ENCODE data around the gene ANKRD39. TPM values are rescaled to one million over a fixed set of nuclear protein-coding genes. Genes with fewer than 3 reads are reported as not detected.

The ANKRD39 gene
- total and polyA plus RNA-seq, 9 of the 15 experiments (the other 6 are each of a cell fraction or from before 2014, with no cell fraction given): 8.2 to 33.1 (median 23.8) TPM

GRCh38 chr2:96864343-96865091 lies 6.7 kb upstream of the ANKRD39 start:
- H3K36me3 ChIP-seq (ENCODE audit: control insufficient read depth, insufficient read depth, low read length): peaks cover 82% of the 10 kb centered on the region

More at GRCh38 chr2:96864343-96865091, 6.7 kb upstream of the ANKRD39 start:
- H3K27ac ChIP-seq (ENCODE audit: extremely low read depth, low read depth, low read length): no peak overlapping the region
- no peak for ATAC-seq
- WGBS (ENCODE audit: insufficient coverage, low coverage, missing lambda C conversion rate): 97% methylated on average over 25 of the region's 25 CpGs
- H3K4me3 ChIP-seq: no peak overlapping the region
- ChIA-PET POLR2A (interaction anchor here (0.5 to 1.7 kb wide), 3 partner anchors 9 to 155 kb away, joined by 3 to 8 read pairs (median 3); no protein-coding TSS in a partner anchor), CTCF (ENCODE audit: low intra/inter-chr PET ratio) (no interaction called here)
- H3K27me3 ChIP-seq (ENCODE audit: control insufficient read depth in 2 of 2, insufficient read depth in 2 of 2, low read length in 2 of 2): no peaks in the 10 kb centered on the region
- intact Hi-C loops (cut with micrococcal nuclease): no loop called here
- H2AFZ ChIP-seq (ENCODE audit: low read depth, low read length): no peak overlapping the region
- peaks cover 17 to 77% of the 10 kb centered on the region in 2 experiments for H3K4me1 ChIP-seq (replicated peaks in 1 of 2; ENCODE audit: control insufficient read depth in 2 of 2, insufficient read depth in 2 of 2, low read length in 2 of 2)
- H3K9ac ChIP-seq (ENCODE audit: insufficient read depth in 1 of 2, low read depth in 2 of 2, low read length in 2 of 2): peak overlapping the region in 1 of 2 experiments; percentile 36; a peak in 1 of 4 replicates
- peaks cover 16% of the 10 kb centered on the region; the same call in 1 of the 2 replicates for H4K20me1 ChIP-seq (replicated peaks; ENCODE audit: control insufficient read depth, insufficient read depth, low read length)
- no peak overlapping the region for H3K4me2 ChIP-seq (ENCODE audit: insufficient read depth, low read length)
- no peaks in the 10 kb centered on the region for H3K9me3 ChIP-seq (replicated peaks; ENCODE audit: control insufficient read depth, insufficient read depth, low read depth, low read length)
- peaks cover 57% of the 10 kb centered on the region for H3K79me2 ChIP-seq (ENCODE audit: control insufficient read depth, insufficient read depth, low read length)
- TF ChIP-seq ZNF696 (CRISPR knock-in tag; conservative IDR thresholded peaks at IDR 0.05) (no peak), NR2C2 (CRISPR knock-in tag; IDR thresholded peaks at IDR 0.05) (no peak), NR2C2 (tag; IDR thresholded peaks at IDR 0.05) (no peak), ZNF354B (CRISPR knock-in tag; IDR thresholded peaks at IDR 0.05) (no peak), CHAMP1 (IDR thresholded peaks at IDR 0.05) (no peak), POLR2G (IDR thresholded peaks at IDR 0.05; ENCODE audit: low read depth, low read length) (peak; percentile 64), RBM15 (IDR thresholded peaks at IDR 0.05; ENCODE audit: insufficient read depth, low read length) (no peak)
- H3K9me1 ChIP-seq (ENCODE audit: control insufficient read depth, insufficient read depth, low read length): peaks cover 9% of the 10 kb centered on the region
- DNase-seq (ENCODE audit: extremely low read depth in 1 of 4, low spot score in 3 of 4): no peak
- in situ Hi-C loops (cut with MboI): loop anchor here (25.0 kb wide), 1 partner anchor 248 kb away; the partner anchor contains the start of gene ANKRD36
- FAIRE-seq: no peak
- BruUV-seq (replicated peaks): no TSS peak

All from K562 (cell line).